Measurements from ENCODE around the gene DCST2. TPM values are rescaled to one million over a fixed set of nuclear protein-coding genes. Genes with fewer than 3 reads are reported as not detected.

The DCST2 gene
- total and polyA plus RNA-seq, 10 of the 15 experiments (the other 5 are each of a cell fraction or from before 2014, with no cell fraction given) = 0.33 to 0.41 (median 0.36) TPM; not detected in 7

DNA sequence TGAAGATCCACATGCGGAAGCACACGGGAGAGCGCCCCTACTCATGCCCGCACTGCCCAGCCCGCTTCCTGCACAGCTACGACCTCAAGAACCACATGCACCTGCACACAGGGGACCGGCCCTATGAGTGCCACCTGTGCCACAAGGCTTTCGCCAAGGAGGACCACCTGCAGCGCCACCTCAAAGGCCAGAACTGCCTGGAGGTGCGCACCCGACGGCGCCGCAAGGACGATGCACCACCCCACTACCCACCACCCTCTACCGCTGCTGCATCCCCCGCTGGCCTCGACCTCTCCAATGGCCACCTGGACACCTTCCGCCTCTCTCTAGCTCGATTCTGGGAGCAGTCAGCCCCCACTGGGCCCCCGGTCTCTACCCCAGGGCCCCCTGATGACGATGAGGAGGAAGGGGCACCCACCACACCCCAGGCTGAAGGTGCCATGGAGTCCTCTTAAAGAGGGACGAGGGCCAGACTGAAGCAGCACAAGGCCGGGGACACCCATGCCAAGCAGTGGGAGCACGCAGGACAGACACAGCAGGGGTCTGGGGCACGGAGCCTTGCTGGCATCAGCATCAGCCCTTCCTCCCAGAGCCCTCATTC lies 17.2 kb downstream of the DCST2 start:
- Histone ChIP-seq H4K20me1 (ENCODE audit: control insufficient read depth, insufficient read depth) (no peaks in the 10 kb centered on the region), H3K27me3 (replicated peaks in 1 of 2; ENCODE audit: control insufficient read depth in 2 of 2, insufficient read depth in 2 of 2, low read length in 1 of 2) (no peaks in the 10 kb centered on the region), H3K4me3 (no peak overlapping the region), H3K4me1 (ENCODE audit: control insufficient read depth, insufficient read depth, low read length) (peaks cover 23% of the 10 kb centered on the region), H3K27ac (ENCODE audit: control insufficient read depth, insufficient read depth) (peak overlapping the region; percentile 75), H3K9ac (ENCODE audit: control insufficient read depth, insufficient read depth, low read length) (no peak overlapping the region), H3K36me3 (ENCODE audit: control insufficient read depth in 2 of 2, insufficient read depth in 2 of 2, low read length in 1 of 2) (peaks cover 0 to 18% of the 10 kb centered on the region in 2 experiments; a peak in 3 of 4 replicates), H3K9me3 (replicated peaks; ENCODE audit: control insufficient read depth, insufficient read depth, low read length) (no peaks in the 10 kb centered on the region), H2AFZ (ENCODE audit: control insufficient read depth, low read depth, low read length) (no peak overlapping the region), H3K79me2 (ENCODE audit: control insufficient read depth, insufficient read depth, low read length) (no peaks in the 10 kb centered on the region; the same call in 1 of the 2 replicates), H3K4me2 (ENCODE audit: control insufficient read depth, insufficient read depth) (peak overlapping the region; percentile 90)
- ChIA-PET CTCF (interaction anchor here (0.6 to 4.2 kb wide), 22 partner anchors 9 to 456 kb away, joined by 3 to 42 read pairs (median 6); partner anchors contain the start of genes FLAD1, PMVK, PYGO2 and SHC1), SMC1A (ENCODE audit: uncharacterized antibody, unreplicated experiment) (interaction anchor here (0.6 to 2.8 kb wide), 15 partner anchors 12 to 457 kb away, joined by 3 to 14 read pairs (median 3); partner anchors contain the start of genes FLAD1, LENEP and PYGO2), POLR2A (interaction anchor here (0.6 to 2.8 kb wide), 12 partner anchors 8 to 177 kb away, joined by 3 to 11 read pairs (median 4); partner anchors contain the start of genes FLAD1, PMVK and ZBTB7B), RAD21 (ENCODE audit: unreplicated experiment) (interaction anchor here (0.8 to 3.1 kb wide), 12 partner anchors 13 to 457 kb away, joined by 3 to 14 read pairs (median 4); partner anchors contain the start of genes ADAM15, SHC1 and ZBTB7B)
- in situ Hi-C loops (cut with MboI) = no loop called here
- 25% methylated on average over 23 of the region's 26 CpGs for WGBS (ENCODE audit: insufficient coverage, insufficient replicate concordance, low lambda C conversion rate, missing lambda C conversion rate)
- ATAC-seq (no peak), FAIRE-seq (no peak), DNase-seq (ENCODE audit: low read depth, low spot score) (no peak)
- TF ChIP-seq TAF1 (IDR thresholded peaks at IDR 0.05; ENCODE audit: borderline replicate concordance, low read depth, low read length) (no peak), POLR2AphosphoS5 (IDR thresholded peaks at IDR 0.05; ENCODE audit: low read length) (0 out of 2 replicates have a peak, but pooled peaks have one; percentile 7), SUPT20H (IDR thresholded peaks at IDR 0.05; ENCODE audit: borderline replicate concordance, control insufficient read depth, low read depth, low read length) (no peak), CHD4 (IDR thresholded peaks at IDR 0.05) (no peak), EGR1 (IDR thresholded peaks at IDR 0.05; ENCODE audit: borderline replicate concordance in 1 of 2, low read depth in 2 of 2, low read length in 2 of 2) (no peak)
- TF ChIP-seq, protein P1, sequence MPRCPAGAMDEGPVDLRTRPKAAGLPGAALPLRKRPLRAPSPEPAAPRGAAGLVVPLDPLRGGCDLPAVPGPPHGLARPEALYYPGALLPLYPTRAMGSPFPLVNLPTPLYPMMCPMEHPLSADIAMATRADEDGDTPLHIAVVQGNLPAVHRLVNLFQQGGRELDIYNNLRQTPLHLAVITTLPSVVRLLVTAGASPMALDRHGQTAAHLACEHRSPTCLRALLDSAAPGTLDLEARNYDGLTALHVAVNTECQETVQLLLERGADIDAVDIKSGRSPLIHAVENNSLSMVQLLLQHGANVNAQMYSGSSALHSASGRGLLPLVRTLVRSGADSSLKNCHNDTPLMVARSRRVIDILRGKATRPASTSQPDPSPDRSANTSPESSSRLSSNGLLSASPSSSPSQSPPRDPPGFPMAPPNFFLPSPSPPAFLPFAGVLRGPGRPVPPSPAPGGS (IDR thresholded peaks at IDR 0.05; ENCODE audit: borderline replicate concordance, insufficient read depth, low read depth, low read length, poor library complexity, severe bottlenecking) = no peak
- TF ChIP-seq, protein P2, sequence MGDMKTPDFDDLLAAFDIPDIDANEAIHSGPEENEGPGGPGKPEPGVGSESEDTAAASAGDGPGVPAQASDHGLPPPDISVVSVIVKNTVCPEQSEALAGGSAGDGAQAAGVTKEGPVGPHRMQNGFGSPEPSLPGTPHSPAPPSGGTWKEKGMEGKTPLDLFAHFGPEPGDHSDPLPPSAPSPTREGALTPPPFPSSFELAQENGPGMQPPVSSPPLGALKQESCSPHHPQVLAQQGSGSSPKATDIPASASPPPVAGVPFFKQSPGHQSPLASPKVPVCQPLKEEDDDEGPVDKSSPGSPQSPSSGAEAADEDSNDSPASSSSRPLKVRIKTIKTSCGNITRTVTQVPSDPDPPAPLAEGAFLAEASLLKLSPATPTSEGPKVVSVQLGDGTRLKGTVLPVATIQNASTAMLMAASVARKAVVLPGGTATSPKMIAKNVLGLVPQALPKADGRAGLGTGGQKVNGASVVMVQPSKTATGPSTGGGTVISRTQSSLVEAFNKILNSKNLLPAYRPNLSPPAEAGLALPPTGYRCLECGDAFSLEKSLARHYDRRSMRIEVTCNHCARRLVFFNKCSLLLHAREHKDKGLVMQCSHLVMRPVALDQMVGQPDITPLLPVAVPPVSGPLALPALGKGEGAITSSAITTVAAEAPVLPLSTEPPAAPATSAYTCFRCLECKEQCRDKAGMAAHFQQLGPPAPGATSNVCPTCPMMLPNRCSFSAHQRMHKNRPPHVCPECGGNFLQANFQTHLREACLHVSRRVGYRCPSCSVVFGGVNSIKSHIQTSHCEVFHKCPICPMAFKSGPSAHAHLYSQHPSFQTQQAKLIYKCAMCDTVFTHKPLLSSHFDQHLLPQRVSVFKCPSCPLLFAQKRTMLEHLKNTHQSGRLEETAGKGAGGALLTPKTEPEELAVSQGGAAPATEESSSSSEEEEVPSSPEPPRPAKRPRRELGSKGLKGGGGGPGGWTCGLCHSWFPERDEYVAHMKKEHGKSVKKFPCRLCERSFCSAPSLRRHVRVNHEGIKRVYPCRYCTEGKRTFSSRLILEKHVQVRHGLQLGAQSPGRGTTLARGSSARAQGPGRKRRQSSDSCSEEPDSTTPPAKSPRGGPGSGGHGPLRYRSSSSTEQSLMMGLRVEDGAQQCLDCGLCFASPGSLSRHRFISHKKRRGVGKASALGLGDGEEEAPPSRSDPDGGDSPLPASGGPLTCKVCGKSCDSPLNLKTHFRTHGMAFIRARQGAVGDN (IDR thresholded peaks at IDR 0.05) = no peak
- TF ChIP-seq, protein P3, sequence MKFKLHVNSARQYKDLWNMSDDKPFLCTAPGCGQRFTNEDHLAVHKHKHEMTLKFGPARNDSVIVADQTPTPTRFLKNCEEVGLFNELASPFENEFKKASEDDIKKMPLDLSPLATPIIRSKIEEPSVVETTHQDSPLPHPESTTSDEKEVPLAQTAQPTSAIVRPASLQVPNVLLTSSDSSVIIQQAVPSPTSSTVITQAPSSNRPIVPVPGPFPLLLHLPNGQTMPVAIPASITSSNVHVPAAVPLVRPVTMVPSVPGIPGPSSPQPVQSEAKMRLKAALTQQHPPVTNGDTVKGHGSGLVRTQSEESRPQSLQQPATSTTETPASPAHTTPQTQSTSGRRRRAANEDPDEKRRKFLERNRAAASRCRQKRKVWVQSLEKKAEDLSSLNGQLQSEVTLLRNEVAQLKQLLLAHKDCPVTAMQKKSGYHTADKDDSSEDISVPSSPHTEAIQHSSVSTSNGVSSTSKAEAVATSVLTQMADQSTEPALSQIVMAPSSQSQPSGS (IDR thresholded peaks at IDR 0.05; ENCODE audit: low read length) = no peak
- intact Hi-C loops (cut with micrococcal nuclease; ENCODE audit: unreplicated experiment) = loop anchor here (2.0 kb wide), 2 partner anchors 14 to 32 kb away; partner anchors contain the start of gene ZBTB7B
- BruUV-seq (replicated peaks) = TSS peak; percentile 42
